GM12878 (cell line): ENCODE measurements around the gene ZNF836. TPM values are rescaled to one million over a fixed set of nuclear protein-coding genes. Genes with fewer than 3 reads are reported as not detected.

Source experiments
- ATAC-seq: fragments of 200-7000 bp; cut with Tn5 transposase; 3 replicates; pipeline ENCODE4 v1.9.1; 2020; ENCODE audit warnings: mild to moderate bottlenecking, moderate library complexity
- BruUV-seq: library from RNA; stranded (reverse); fragments of 400-500 nt; replicated peaks from 2 replicates; lab custom pipeline; 2021; lab: Mats Ljungman, UMichigan
- CTCF ChIA-PET: fragments of 300-600 bp; sonication (Branson Sonifier 250); formaldehyde crosslinking; extraction: SDS; loops from one replicate; lab custom pipeline; 2021; ENCODE audit warnings: inconsistent platforms; lab: Yijun Ruan, JAX
- POLR2A ChIA-PET: fragments of 350-600 bp; formaldehyde crosslinking; extraction: SDS; loops from one replicate; lab custom pipeline; 2021; ENCODE audit warnings: inconsistent platforms; lab: Charles Lee
- RAD21 ChIA-PET: fragments of 300-600 bp; sonication (Branson Sonifier 250); formaldehyde crosslinking; loops from one replicate; lab custom pipeline; 2023; ENCODE audit warnings: antibody characterized with exemption; ENCODE audit not compliant: unreplicated experiment; lab: Charles Lee
- SMC1A ChIA-PET: fragments of 300-600 bp; sonication (Branson Sonifier 250); formaldehyde crosslinking; loops from one replicate; lab custom pipeline; 2023; ENCODE audit not compliant: unreplicated experiment, uncharacterized antibody; lab: Charles Lee
- DNase-seq: peaks from one replicate; pipeline ENCODE4 v3.0.0-alpha.2; 2011; ENCODE audit warnings: low read depth, low spot score
- FAIRE-seq: peaks from 3 replicates; lab custom pipeline; 2011; peaks lifted over from hg19 to GRCh38; lab: Jason Lieb, UNC
- H2AFZ ChIP-seq: 2 replicates; pipeline ENCODE4 v1.6.0; 2011; ENCODE audit warnings: low read depth, low read length, control low read depth; ENCODE audit not compliant: control insufficient read depth
- H3K27ac ChIP-seq: 2 replicates; pipeline ENCODE4 v1.5.1; 2011; ENCODE audit warnings: control low read depth; ENCODE audit not compliant: control insufficient read depth, insufficient read depth
- H3K27me3 ChIP-seq, 2 experiments: replicated peaks in 1 of 2; 2 replicates each; pipeline versions ENCODE4 v1.6.0 to v1.6.1; 2011; ENCODE audit warnings: low read length in 1 of 2; ENCODE audit not compliant: control insufficient read depth in 2 of 2, insufficient read depth in 2 of 2
- H3K36me3 ChIP-seq, 2 experiments: 2 replicates each; pipeline ENCODE4 v1.5.1; 2011; ENCODE audit warnings: low read length in 1 of 2; ENCODE audit not compliant: control insufficient read depth in 2 of 2, insufficient read depth in 2 of 2
- H3K4me1 ChIP-seq: 2 replicates; pipeline ENCODE4 v1.6.1; 2011; ENCODE audit warnings: mild to moderate bottlenecking, low read length, moderate library complexity, mixed read lengths; ENCODE audit not compliant: control insufficient read depth, insufficient read depth
- H3K4me2 ChIP-seq: 2 replicates; pipeline ENCODE4 v1.6.0; 2011; ENCODE audit warnings: control low read depth; ENCODE audit not compliant: control insufficient read depth, insufficient read depth
- H3K4me3 ChIP-seq: fragments of 200-600 bp; sonication (generic); 2 replicates; pipeline ENCODE4 v1.5.1; 2016
- H3K79me2 ChIP-seq: 2 replicates; pipeline ENCODE4 v1.6.0; 2011; ENCODE audit warnings: low read length; ENCODE audit not compliant: control insufficient read depth, insufficient read depth
- H3K9ac ChIP-seq: 2 replicates; pipeline ENCODE4 v1.8.0; 2011; ENCODE audit warnings: low read length, control low read depth, mixed read lengths; ENCODE audit not compliant: control insufficient read depth, insufficient read depth
- H3K9me3 ChIP-seq: replicated peaks from 3 replicates; pipeline ENCODE4 v1.5.1; 2011; ENCODE audit warnings: mild to moderate bottlenecking, low read length; ENCODE audit not compliant: control insufficient read depth, insufficient read depth
- H4K20me1 ChIP-seq: 2 replicates; pipeline ENCODE4 v1.6.0; 2011; ENCODE audit not compliant: control insufficient read depth, insufficient read depth
- CBX5 ChIP-seq: sonication (generic); IDR thresholded peaks from 2 replicates; pipeline ENCODE4 v1.6.1; 2016; ENCODE audit warnings: low read depth, moderate library complexity, mild to moderate bottlenecking, inconsistent platforms
- CEBPB ChIP-seq, 2 experiments: fragments of 150-350 bp in 1 of 2; IDR thresholded peaks; 2 replicates each; pipeline ENCODE4 v1.6.1; 2012 to 2014; ENCODE audit warnings: low read depth in 2 of 2, low read length in 2 of 2, borderline replicate concordance in 1 of 2, inconsistent platforms in 1 of 2
- EP300 ChIP-seq, 2 experiments: fragments of 150-350 bp in 1 of 2; IDR thresholded peaks; 2 replicates each; pipeline ENCODE4 v1.6.1; 2011 to 2012; ENCODE audit warnings: low read depth in 2 of 2, low read length in 2 of 2, borderline replicate concordance in 1 of 2, improper control_type of control experiment in 1 of 2, inconsistent platforms in 1 of 2; ENCODE audit not compliant: control insufficient read depth in 1 of 2
- ETV6 ChIP-seq, 2 experiments: fragments of 450-650 bp in 1 of 2; IDR thresholded peaks in 1 of 2; conservative IDR thresholded peaks in 1 of 2; 2 replicates each; pipeline ENCODE4 v1.6.1; 2014; ENCODE audit warnings: antibody characterized with exemption in 1 of 2, borderline replicate concordance in 1 of 2, low read depth in 1 of 2, mild to moderate bottlenecking in 1 of 2, moderate library complexity in 1 of 2
- IKZF2 ChIP-seq, 2 experiments: fragments of 450-650 bp; IDR thresholded peaks; 2 replicates each; pipeline ENCODE4 v1.6.1; 2017; ENCODE audit warnings: mild to moderate bottlenecking in 2 of 2, moderate library complexity in 2 of 2
- IRF4 ChIP-seq: IDR thresholded peaks from 2 replicates; pipeline ENCODE4 v1.6.1; 2011; ENCODE audit warnings: low read depth, low read length
- MTA2 ChIP-seq: fragments of 450-650 bp; IDR thresholded peaks from 2 replicates; pipeline ENCODE4 v1.6.1; 2016; ENCODE audit warnings: low read depth, mild to moderate bottlenecking, moderate library complexity
- MXI1 ChIP-seq: fragments of 150-350 bp; IDR thresholded peaks from 2 replicates; pipeline ENCODE4 v1.6.1; 2011; ENCODE audit warnings: low read depth, mild to moderate bottlenecking, inconsistent platforms, low read length, improper control_type of control experiment
- NKRF ChIP-seq: fragments of 450-650 bp; conservative IDR thresholded peaks from 2 replicates; pipeline ENCODE4 v1.6.1; 2017; ENCODE audit warnings: mild to moderate bottlenecking, moderate library complexity
- POLR2A ChIP-seq: IDR thresholded peaks from 2 replicates; pipeline ENCODE4 v1.6.1; 2011; ENCODE audit warnings: low read depth, mild to moderate bottlenecking, low read length
- RAD51 ChIP-seq: fragments of 450-650 bp; IDR thresholded peaks from 2 replicates; pipeline ENCODE4 v1.6.1; 2016; ENCODE audit warnings: moderate library complexity, mild to moderate bottlenecking, inconsistent platforms
- SMAD5 ChIP-seq: IDR thresholded peaks from 2 replicates; pipeline ENCODE4 v1.6.1; 2016; ENCODE audit warnings: antibody characterized with exemption, low read depth
- SP1 ChIP-seq: IDR thresholded peaks from one replicate; pipeline ENCODE4 v1.6.1; 2011; ENCODE audit warnings: low read depth, low read length
- SPI1 ChIP-seq: IDR thresholded peaks from 2 replicates; pipeline ENCODE4 v1.6.1; 2011; ENCODE audit warnings: low read depth, mild to moderate bottlenecking, low read length, moderate library complexity, borderline replicate concordance; ENCODE audit not compliant: insufficient read depth
- SREBF2 ChIP-seq: IDR thresholded peaks from 2 replicates; pipeline ENCODE4 v1.6.1; 2012; ENCODE audit warnings: mild to moderate bottlenecking, low read length
- STAT3 ChIP-seq: IDR thresholded peaks from 2 replicates; pipeline ENCODE4 v1.6.1; 2011; ENCODE audit warnings: low read depth, low read length, improper control_type of control experiment
- WGBS: methylation state at CpG from one replicate; pipeline ENCODE4 v1.1.6; 2016; ENCODE audit warnings: low lambda C conversion rate; ENCODE audit not compliant: insufficient replicate concordance, insufficient coverage; ENCODE audit errors: missing lambda C conversion rate; 5-methylcytosine and 5-hydroxymethylcytosine counted together
- in situ Hi-C: fragments of 300-500 bp; cut with MboI; formaldehyde crosslinking; loops from 9 replicates; pipeline ENCODE4 v1.14.3; 2018; ENCODE audit warnings: mixed read lengths
- intact Hi-C: fragments of 100-400 bp; cut with micrococcal nuclease; formaldehyde crosslinking; loops from one replicate; pipeline ENCODE4 v1.14.2; 2022; ENCODE audit not compliant: unreplicated experiment
- polyA plus RNA-seq, 11 experiments: library from polyadenylated mRNA; depleted of rRNA in 4 of 11; unstranded in 6 of 11; stranded (reverse) in 5 of 11; fragments of >200 nt; fragmentation: Nextera tagmentation in 4 of 11; fragmentation: Illumina TruSeq in 1 of 11; extraction: Ambion mirVana in 4 of 11; extraction: Trizol in 1 of 11; gene quantifications; 1 replicate in 1 of 11; 2 replicates in 10 of 11; pipeline versions ENCODE4 v1.2.1 to v1.2.3, GENCODE V29; 2011 to 2016; ENCODE audit warnings: inconsistent platforms in 2 of 11, missing spikeins in 2 of 11, low read depth in 1 of 11
- total RNA-seq, 4 experiments: library from RNA; depleted of rRNA in 3 of 4; stranded (reverse); fragments of >200 nt in 3 of 4; fragmentation: Illumina TruSeq in 1 of 4; extraction: Trizol in 1 of 4; gene quantifications; 2 replicates each; pipeline versions ENCODE4 v1.2.1 to v1.2.3, GENCODE V29; 2013 to 2021

ZNF836 gene
- total and polyA plus RNA-seq, 10 of the 15 experiments (the other 5 are each of a cell fraction or from before 2014, with no cell fraction given): 4.5 to 9.2 (median 6.2) TPM

GRCh38 chr19:52138983-52139251 is 32.5 kb downstream of the ZNF836 start:
- Histone ChIP-seq H4K20me1 (no peaks in the 10 kb centered on the region), H3K4me1 (peaks cover 5% of the 10 kb centered on the region), H3K4me3 (peak overlapping the region; percentile 99), H3K9ac (peak overlapping the region; percentile 96), H3K27me3 (no peaks in the 10 kb centered on the region), H3K36me3 (no peaks in the 10 kb centered on the region), H2AFZ (peak overlapping the region; percentile 97), H3K9me3 (peaks cover 18% of the 10 kb centered on the region; the same call in 2 of the 3 replicates), H3K4me2 (peak overlapping the region; percentile 93), H3K79me2 (peaks cover 9% of the 10 kb centered on the region), H3K27ac (peak overlapping the region; percentile 84)
- POLR2A ChIA-PET: no interaction called here
- DNase-seq (no peak), ATAC-seq (no peak), FAIRE-seq (no peak)
- WGBS: 0% methylated on average over 7 of the region's 7 CpGs
- SMC1A ChIA-PET: interaction anchor here (0.7 to 2.8 kb wide), 3 partner anchors 30 to 98 kb away, joined by 3 to 21 read pairs (median 4); partner anchors contain the start of gene ZNF836
- intact Hi-C loops (loop anchor here (1.0 to 5.0 kb wide), 2 partner anchors 53 to 99 kb away; partner anchors contain the start of gene PPP2R1A), in situ Hi-C loops (no loop called here)
- TF ChIP-seq SREBF2 (no peak), STAT3 (no peak), MTA2 (0 out of 2 replicates have a peak, but pooled peaks have one; percentile 8), CEBPB (IDR thresholded peaks at IDR 0.05; ENCODE audit: borderline replicate concordance in 1 of 2, low read depth in 2 of 2, low read length in 2 of 2) (no peak), NKRF (no peak), SP1 (no peak), EP300 (IDR thresholded peaks at IDR 0.05; ENCODE audit: borderline replicate concordance in 1 of 2, control insufficient read depth in 1 of 2, low read depth in 2 of 2, low read length in 2 of 2) (no peak), CBX5 (no peak), SMAD5 (no peak), POLR2A (peak; percentile 13; the same call in 1 of the 2 replicates), SPI1 (no peak), IRF4 (no peak), ETV6 (conservative IDR thresholded peaks at IDR 0.05 in 1 of 2, IDR thresholded peaks at IDR 0.05 in 1 of 2; ENCODE audit: borderline replicate concordance in 1 of 2, low read depth in 1 of 2) (no peak; a peak in 1 of 4 replicates), MXI1 (0 out of 2 replicates have a peak, but pooled peaks have one; percentile 0), RAD51 (no peak), IKZF2 (IDR thresholded peaks at IDR 0.05) (peak; percentile 71 to 72)
- RAD21 ChIA-PET: interaction anchor here (2.1 to 3.0 kb wide), 2 partner anchors 51 to 99 kb away, joined by 5 to 8 read pairs; partner anchors contain the start of gene PPP2R1A
- CTCF ChIA-PET: interaction anchor here (0.7 to 4.2 kb wide), 5 partner anchors 27 to 204 kb away, joined by 3 to 52 read pairs (median 4); no protein-coding TSS in a partner anchor
- no TSS peak for BruUV-seq
